Stimulated activated naive B cell treated with anti-CD40 and anti-IgM and Interleukin-4, amounts not matched to agents 10 μg/mL and 1 μg/mL and 100 μg/mL, for 72 hours (primary cell): ENCODE results near the gene ANKRD39.

Experiments used
- ATAC-seq, 2 donors: fragments of 150-1000 bp; cut with Tn5 transposase; replicated peaks; 2 replicates each; pipeline ENCODE4 v1.10.0; 2021; ENCODE audit warnings: moderate library complexity in 1 of 2
- DNase-seq: peaks from one replicate; pipeline ENCODE4 v3.0.0; 2021
- H3K27ac Mint-ChIP-seq: one replicate; pipeline ENCODE4 v1.8.0; 2022; ENCODE audit warnings: mild to moderate bottlenecking, mixed read lengths
- H3K27me3 Mint-ChIP-seq, 2 donors: one replicate each; pipeline ENCODE4 v1.8.0; 2022; ENCODE audit warnings: mixed read lengths in 2 of 2
- H3K36me3 Mint-ChIP-seq, 2 donors: one replicate each; pipeline ENCODE4 v1.8.0; 2022; ENCODE audit warnings: mixed read lengths in 2 of 2, mild to moderate bottlenecking in 1 of 2
- H3K4me1 Mint-ChIP-seq, 2 donors: one replicate each; pipeline ENCODE4 v1.8.0; 2022; ENCODE audit warnings: mixed read lengths in 2 of 2, mild to moderate bottlenecking in 1 of 2
- H3K4me3 Mint-ChIP-seq, 2 donors: one replicate each; pipeline ENCODE4 v1.8.0; 2022; ENCODE audit warnings: mild to moderate bottlenecking in 2 of 2, mixed read lengths in 2 of 2, moderate library complexity in 1 of 2
- H3K9me3 Mint-ChIP-seq, 2 donors: one replicate each; pipeline ENCODE4 v1.8.0; 2022; ENCODE audit warnings: mixed read lengths in 2 of 2, mild to moderate bottlenecking in 1 of 2

Gene ANKRD39

GRCh38 chr2:96857667-96858372 lies at the start of gene ANKRD39:
Gene ANKRD39, minus strand, starts transcription at chr2:96858016. Its CDS starts 29 bp downstream, at chr2:96857987.
- H3K27ac Mint-ChIP-seq: peak within 1 kb of the TSS; percentile 98
- H3K9me3 Mint-ChIP-seq: no peaks in the 10 kb centered on the region
- H3K36me3 Mint-ChIP-seq: peaks cover 29 to 39% of the 10 kb centered on the region in 2 donors
- H3K27me3 Mint-ChIP-seq: no peaks in the 10 kb centered on the region
- peak; percentile 92 to 93 for ATAC-seq
- H3K4me1 Mint-ChIP-seq: peaks cover 29 to 50% of the 10 kb centered on the region in 2 donors
- H3K4me3 Mint-ChIP-seq: peak within 1 kb of the TSS; percentile 97 to 99
- DNase-seq: peak; percentile 98

GRCh38 chr2:96906729-96907114 lies 48.9 kb upstream of the ANKRD39 start:
- Mint-ChIP-seq H3K27ac (no peak overlapping the region), H3K4me1 (peaks cover 6 to 7% of the 10 kb centered on the region in 2 donors), H3K9me3 (no peaks in the 10 kb centered on the region), H3K4me3 (no peak overlapping the region), H3K36me3 (no peaks in the 10 kb centered on the region), H3K27me3 (no peaks in the 10 kb centered on the region)
- ATAC-seq: no peak
- no peak for DNase-seq

- Mint-ChIP-seq H3K4me1 (peaks cover 6 to 7% of the 10 kb centered on the region in 2 donors), H3K36me3 (no peaks in the 10 kb centered on the region), H3K27ac (no peak overlapping the region), H3K9me3 (no peaks in the 10 kb centered on the region), H3K4me3 (no peak overlapping the region), H3K27me3 (no peaks in the 10 kb centered on the region)
- DNase-seq: no peak
- ATAC-seq: no peak
Observed at GRCh38 chr2:96903815-96904214, 46.0 kb upstream of the ANKRD39 start.

GRCh38 chr2:96903318-96903717 lies 45.5 kb upstream of the ANKRD39 start:
- no peak for DNase-seq
- H3K27me3 Mint-ChIP-seq: no peaks in the 10 kb centered on the region
- no peak overlapping the region for H3K27ac Mint-ChIP-seq
- no peak overlapping the region for H3K4me3 Mint-ChIP-seq
- H3K36me3 Mint-ChIP-seq: no peaks in the 10 kb centered on the region
- H3K9me3 Mint-ChIP-seq: no peaks in the 10 kb centered on the region
- no peak for ATAC-seq
- peaks cover 6 to 7% of the 10 kb centered on the region in 2 donors for H3K4me1 Mint-ChIP-seq

DNA sequence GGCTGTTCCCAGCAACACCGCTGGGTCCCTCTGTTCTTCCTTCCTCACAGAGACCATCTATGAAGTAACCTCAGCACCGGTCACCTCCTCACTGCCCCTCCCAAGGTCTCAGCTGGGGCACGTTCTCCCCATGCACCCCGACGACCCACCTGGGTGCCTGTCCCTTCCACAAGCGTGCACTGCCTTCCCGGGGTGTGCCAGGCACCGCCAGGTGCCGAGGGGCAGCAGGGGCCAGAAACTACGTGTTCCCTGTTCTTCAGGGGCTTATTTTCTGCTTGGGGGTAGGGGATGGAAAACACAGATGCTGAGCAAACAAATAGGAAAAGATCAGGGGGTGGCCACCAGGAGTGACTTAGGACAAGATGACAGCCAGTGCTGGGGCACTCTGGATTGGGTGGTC lies 42.4 kb upstream of the ANKRD39 start:
- no peak overlapping the region for H3K4me3 Mint-ChIP-seq
- DNase-seq (no peak), ATAC-seq (no peak)
- no peaks in the 10 kb centered on the region for H3K9me3 Mint-ChIP-seq
- H3K4me1 Mint-ChIP-seq: peaks cover 8 to 10% of the 10 kb centered on the region in 2 donors
- H3K36me3 Mint-ChIP-seq: no peaks in the 10 kb centered on the region
- no peaks in the 10 kb centered on the region for H3K27me3 Mint-ChIP-seq
- H3K27ac Mint-ChIP-seq: no peak overlapping the region

- ATAC-seq: no peak
- H3K36me3 Mint-ChIP-seq: no peaks in the 10 kb centered on the region
- no peak overlapping the region for H3K4me3 Mint-ChIP-seq
- H3K27ac Mint-ChIP-seq: no peak overlapping the region
- H3K4me1 Mint-ChIP-seq: peaks cover 8 to 15% of the 10 kb centered on the region in 2 donors
- no peaks in the 10 kb centered on the region for H3K9me3 Mint-ChIP-seq
- no peaks in the 10 kb centered on the region for H3K27me3 Mint-ChIP-seq
- no peak for DNase-seq
Observed at GRCh38 chr2:96899413-96899741, 41.6 kb upstream of the ANKRD39 start.

DNA sequence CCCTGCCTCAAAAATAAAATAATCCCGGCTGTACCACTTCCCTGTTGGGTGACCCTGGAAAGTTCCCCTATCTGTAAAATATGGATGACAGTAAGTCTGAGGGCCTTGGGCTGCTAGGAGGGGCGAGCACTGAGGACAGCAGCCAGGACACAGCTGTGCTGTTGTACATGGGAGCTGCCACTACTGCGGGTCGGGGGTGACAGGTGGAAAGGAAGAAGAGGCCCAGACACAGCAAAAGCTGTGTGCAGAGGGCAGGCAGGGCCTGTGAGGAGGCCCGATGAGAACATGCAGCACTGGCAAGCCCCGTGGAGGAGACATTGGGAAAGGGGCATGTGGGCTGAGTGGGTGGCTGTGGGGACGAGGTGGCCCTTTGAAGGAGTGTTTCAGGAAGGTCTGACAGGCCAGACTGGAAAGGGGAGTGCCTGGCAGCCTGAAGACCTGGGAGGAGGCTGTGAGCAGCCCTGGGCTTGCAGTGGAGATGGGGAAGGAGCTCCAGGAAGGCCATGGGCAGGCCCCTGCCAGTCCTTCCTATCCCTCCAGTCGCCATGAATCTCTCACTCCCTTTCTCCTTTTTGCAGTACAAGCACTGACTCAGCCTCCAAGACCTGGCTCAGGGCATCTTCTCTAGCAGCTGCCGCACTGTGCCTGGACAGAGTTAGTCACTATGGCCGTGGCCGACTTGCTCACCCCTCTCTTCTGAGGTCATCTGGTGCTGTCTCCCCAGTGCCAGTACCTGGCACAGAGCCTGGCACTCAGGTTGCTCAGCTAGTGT lies 41.0 kb upstream of the ANKRD39 start:
- H3K9me3 Mint-ChIP-seq: no peaks in the 10 kb centered on the region
- no peak for ATAC-seq
- no peak for DNase-seq
- H3K27me3 Mint-ChIP-seq: no peaks in the 10 kb centered on the region
- H3K36me3 Mint-ChIP-seq: no peaks in the 10 kb centered on the region
- H3K27ac Mint-ChIP-seq: no peak overlapping the region
- H3K4me1 Mint-ChIP-seq: peaks cover 4 to 12% of the 10 kb centered on the region in 2 donors
- no peak overlapping the region for H3K4me3 Mint-ChIP-seq

DNA sequence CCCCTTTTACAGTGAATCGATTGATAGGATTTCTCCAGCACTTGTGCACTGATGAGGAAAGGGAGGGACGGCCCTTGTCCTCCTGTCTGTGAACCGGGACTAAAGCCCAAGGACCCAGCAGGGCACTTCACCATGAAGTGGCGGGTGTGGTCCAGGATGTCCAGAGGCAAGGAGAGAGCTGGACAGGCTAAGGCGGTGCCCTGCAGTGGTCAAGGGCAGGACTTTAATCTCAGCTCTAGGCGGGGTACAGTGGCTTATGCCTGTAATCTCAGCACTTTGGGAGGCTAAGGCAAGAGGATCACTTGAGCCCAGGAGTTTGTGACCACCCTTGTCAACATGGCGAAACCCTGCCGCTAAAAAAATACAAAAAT lies 40.3 kb upstream of the ANKRD39 start:
- DNase-seq (no peak), ATAC-seq (no peak)
- H3K27me3 Mint-ChIP-seq: no peaks in the 10 kb centered on the region
- no peak overlapping the region for H3K27ac Mint-ChIP-seq
- H3K4me3 Mint-ChIP-seq: no peak overlapping the region
- H3K4me1 Mint-ChIP-seq: peaks cover 2 to 8% of the 10 kb centered on the region in 2 donors
- H3K9me3 Mint-ChIP-seq: no peaks in the 10 kb centered on the region
- no peaks in the 10 kb centered on the region for H3K36me3 Mint-ChIP-seq

GRCh38 chr2:96897491-96898134 lies 39.8 kb upstream of the ANKRD39 start:
- ATAC-seq: no peak
- DNase-seq: no peak
- no peaks in the 10 kb centered on the region for H3K36me3 Mint-ChIP-seq
- H3K4me3 Mint-ChIP-seq: no peak overlapping the region
- H3K4me1 Mint-ChIP-seq: peaks cover 2 to 8% of the 10 kb centered on the region in 2 donors
- no peaks in the 10 kb centered on the region for H3K9me3 Mint-ChIP-seq
- no peak overlapping the region for H3K27ac Mint-ChIP-seq
- H3K27me3 Mint-ChIP-seq: no peaks in the 10 kb centered on the region

- H3K9me3 Mint-ChIP-seq: no peaks in the 10 kb centered on the region
Observed at GRCh38 chr2:96895746-96896651, 38.2 kb upstream of the ANKRD39 start.

GRCh38 chr2:96895032-96895745 lies 37.4 kb upstream of the ANKRD39 start:
- no peaks in the 10 kb centered on the region for H3K36me3 Mint-ChIP-seq
- H3K4me1 Mint-ChIP-seq: peaks cover 7 to 8% of the 10 kb centered on the region in 2 donors
- no peak overlapping the region for H3K4me3 Mint-ChIP-seq
- no peak overlapping the region for H3K27ac Mint-ChIP-seq
- H3K27me3 Mint-ChIP-seq: no peaks in the 10 kb centered on the region
- no peak for ATAC-seq
- DNase-seq: no peak
- H3K9me3 Mint-ChIP-seq: no peaks in the 10 kb centered on the region

More at GRCh38 chr2:96895746-96896651, 38.2 kb upstream of the ANKRD39 start:
- ATAC-seq: peak; percentile 28 to 38
- Mint-ChIP-seq H3K36me3 (no peaks in the 10 kb centered on the region), H3K4me3 (no peak overlapping the region), H3K27ac (no peak overlapping the region), H3K4me1 (peaks cover 6 to 8% of the 10 kb centered on the region in 2 donors), H3K27me3 (no peaks in the 10 kb centered on the region)
- no peak for DNase-seq

DNA sequence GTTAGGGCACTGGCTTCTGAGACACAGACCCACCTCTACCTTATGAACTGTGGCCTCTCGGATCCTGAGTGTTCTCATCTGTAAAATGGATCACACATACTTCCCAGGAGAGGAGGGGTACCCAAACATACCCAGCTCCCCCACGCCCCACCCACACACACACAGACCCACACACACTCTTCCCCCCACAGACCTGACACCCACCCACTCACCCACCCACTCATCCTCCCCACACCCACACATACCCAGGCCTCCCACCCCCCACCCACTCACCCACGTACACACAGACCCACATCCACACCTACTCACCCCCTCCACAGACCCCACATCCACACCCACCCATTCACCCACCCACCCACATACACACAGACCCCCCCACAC lies 36.3 kb upstream of the ANKRD39 start:
- no peaks in the 10 kb centered on the region for H3K27me3 Mint-ChIP-seq
- no peaks in the 10 kb centered on the region for H3K9me3 Mint-ChIP-seq
- H3K36me3 Mint-ChIP-seq: no peaks in the 10 kb centered on the region
- no peak overlapping the region for H3K4me3 Mint-ChIP-seq
- peaks cover 8 to 9% of the 10 kb centered on the region in 2 donors for H3K4me1 Mint-ChIP-seq
- no peak overlapping the region for H3K27ac Mint-ChIP-seq
- no peak for DNase-seq
- no peak for ATAC-seq

DNA sequence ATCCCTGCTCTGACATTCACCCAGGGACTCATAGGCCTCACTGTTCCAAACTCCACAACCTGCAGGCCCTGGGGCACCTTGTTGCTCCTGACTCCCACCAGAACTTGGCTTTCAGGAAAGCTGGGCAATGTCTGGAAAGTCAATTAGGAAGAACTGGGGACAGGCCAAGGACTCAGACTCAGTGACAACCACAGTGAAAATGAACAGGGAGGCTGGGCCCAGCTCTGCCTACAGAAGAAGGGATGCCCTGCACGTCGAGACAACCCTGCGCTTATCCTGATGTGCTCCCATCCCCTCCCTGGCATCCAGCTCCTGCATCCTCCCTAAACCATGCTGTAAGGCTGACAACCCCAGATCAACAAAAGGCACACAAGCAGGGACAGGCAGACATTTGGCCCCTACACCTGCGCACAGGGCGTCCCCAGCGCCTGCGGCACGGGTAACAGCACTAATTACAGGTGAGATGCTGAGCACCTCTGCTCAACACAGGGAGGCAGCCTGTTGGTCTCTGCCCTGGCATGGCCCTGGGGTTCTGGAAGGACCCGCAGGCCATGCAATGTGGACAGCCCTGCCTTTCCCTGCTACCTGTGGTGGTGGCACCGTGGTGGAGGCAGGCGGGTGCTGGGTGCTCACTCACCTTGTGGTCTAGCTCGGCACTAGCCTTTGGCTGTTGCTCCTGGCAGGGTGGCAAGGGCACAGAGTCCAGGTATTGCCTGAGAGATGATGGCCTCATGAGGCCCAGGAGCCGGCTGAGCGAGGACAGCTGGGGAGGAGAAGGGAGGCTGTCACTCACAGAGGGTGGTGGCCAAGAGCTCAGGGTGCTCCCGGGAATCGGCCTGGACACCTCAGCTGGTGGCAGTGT lies 35.7 kb upstream of the ANKRD39 start:
- peaks cover 10% of the 10 kb centered on the region in 2 donors for H3K4me1 Mint-ChIP-seq
- no peak for ATAC-seq
- DNase-seq: no peak

More for the DNA sequence above, 35.7 kb upstream of the ANKRD39 start:
- no peaks in the 10 kb centered on the region for H3K27me3 Mint-ChIP-seq
- no peaks in the 10 kb centered on the region for H3K9me3 Mint-ChIP-seq
- H3K27ac Mint-ChIP-seq: no peak overlapping the region
- H3K36me3 Mint-ChIP-seq: no peaks in the 10 kb centered on the region
- H3K4me3 Mint-ChIP-seq: no peak overlapping the region
